ENCODE data around the gene EIPR1.
"Not testable (repeated sequence)": the region's sequence is repeated elsewhere in the genome, so short reads cannot be mapped to it uniquely, and the experiment has no call there.

Gene EIPR1

DNA sequence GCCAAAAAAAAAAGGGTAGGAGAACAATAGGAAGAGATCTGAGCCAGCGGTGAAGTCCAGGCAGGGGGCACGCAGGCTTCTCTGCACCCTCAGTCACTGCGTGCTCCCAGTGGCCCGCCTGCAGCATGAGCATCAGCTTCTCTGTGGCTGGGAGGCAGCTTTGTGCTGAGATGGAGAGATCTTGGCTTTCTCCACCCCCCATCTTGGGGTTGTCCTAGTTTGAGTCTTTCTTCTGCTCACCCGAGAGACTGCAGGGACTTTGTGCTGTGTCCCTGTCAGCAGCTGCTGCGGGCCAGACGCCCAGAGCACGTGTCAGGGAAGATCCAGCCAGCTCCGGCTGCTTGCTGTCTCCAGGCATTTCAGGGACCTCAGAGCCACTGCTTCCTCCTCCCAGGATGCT lies 22.2 kb upstream of the EIPR1 start:
- DNase-seq: no peak

DNA sequence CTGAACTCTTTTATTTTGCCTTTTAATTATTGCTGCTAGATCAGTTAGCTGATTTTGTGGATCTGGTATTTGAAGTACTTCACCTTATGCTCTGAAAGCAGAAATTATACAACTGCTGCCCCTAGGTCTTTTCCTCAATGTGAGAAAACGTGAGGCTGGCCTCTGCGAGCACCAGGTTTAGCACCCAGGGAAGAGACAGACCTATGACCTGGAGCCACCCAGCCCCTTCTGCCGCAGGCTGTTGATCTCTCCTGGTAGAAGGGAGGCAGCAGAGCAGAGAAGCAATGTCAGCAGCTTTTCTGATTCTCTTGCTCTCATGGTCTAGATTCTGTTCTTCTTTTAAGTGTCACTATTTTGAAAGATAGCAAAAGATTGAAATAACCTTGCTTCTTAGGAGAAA lies 21.8 kb upstream of the EIPR1 start:
- no peak for DNase-seq

GRCh38 chr2:3398857-3399256 lies 21.2 kb upstream of the EIPR1 start:
- no peak for DNase-seq

DNA sequence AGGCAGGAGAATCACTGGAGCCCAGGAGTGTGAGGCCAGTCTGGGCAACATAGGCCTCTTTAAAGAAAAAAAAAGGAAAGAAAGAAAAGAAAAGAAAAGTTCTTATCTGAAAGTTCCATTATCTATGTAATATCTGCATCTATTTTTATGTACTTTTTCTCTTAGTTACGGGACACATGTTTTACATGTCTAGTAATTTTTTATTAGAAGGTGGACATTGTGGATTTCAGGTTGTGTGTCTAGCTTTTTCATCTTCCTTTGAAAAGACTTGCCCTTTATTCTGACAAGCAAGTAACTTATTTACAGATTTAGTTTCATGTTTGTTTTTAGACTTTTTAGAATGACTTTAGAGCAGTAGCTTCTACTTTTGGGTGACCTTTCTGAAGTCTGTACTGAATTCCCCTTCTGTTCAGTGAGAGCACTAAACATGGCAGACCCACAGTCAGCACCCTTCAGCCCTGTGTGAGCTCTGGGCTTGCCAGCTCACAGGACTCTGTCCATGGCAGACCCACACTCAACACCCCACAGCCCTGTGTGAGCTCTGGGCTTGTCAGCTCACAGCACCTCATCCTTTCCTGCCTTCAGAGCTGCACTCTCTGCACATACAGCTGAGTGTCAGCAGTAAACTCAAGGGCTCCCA lies 19.4 kb upstream of the EIPR1 start:
- DNase-seq: no peak

DNA sequence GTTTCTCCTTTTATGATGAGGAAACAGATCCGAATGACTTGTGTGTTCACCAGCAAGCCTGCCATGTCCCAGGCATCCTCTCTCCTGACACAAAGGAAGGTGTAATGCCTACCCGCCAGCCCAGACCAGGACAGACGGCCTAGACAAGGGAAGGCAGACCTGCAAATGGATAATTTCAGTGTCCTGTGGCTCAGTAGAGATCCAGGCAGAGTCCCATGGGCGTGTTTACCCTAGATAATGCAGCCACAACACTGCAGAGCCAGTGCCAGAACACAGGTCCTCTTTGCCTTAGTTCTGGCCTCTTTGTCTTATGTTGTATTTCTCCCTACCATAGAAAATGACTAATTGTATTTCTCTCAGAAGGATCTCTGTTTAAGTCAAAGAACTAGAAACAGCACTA lies 14.6 kb upstream of the EIPR1 start:
- no peak for DNase-seq

GRCh38 chr2:3390041-3390440 lies 12.4 kb upstream of the EIPR1 start:
- DNase-seq: no peak

GRCh38 chr2:3389193-3389592 lies 11.6 kb upstream of the EIPR1 start:
- DNase-seq: no peak

DNA sequence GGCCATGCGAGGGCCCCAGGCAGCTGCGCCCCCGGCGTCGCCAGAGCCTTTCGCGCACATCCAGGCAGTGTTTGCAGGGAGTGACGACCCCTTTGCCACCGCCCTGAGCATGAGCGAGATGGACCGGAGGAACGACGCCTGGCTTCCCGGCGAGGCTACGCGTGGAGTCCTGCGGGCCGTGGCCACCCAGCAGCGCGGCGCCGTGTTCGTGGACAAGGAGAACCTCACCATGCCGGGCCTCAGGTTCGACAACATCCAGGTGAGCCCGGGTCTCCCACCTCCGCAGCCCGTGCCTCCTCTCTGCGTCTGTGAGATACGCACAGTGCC lies 10.8 kb upstream of the EIPR1 start:
- no peak for DNase-seq

DNA sequence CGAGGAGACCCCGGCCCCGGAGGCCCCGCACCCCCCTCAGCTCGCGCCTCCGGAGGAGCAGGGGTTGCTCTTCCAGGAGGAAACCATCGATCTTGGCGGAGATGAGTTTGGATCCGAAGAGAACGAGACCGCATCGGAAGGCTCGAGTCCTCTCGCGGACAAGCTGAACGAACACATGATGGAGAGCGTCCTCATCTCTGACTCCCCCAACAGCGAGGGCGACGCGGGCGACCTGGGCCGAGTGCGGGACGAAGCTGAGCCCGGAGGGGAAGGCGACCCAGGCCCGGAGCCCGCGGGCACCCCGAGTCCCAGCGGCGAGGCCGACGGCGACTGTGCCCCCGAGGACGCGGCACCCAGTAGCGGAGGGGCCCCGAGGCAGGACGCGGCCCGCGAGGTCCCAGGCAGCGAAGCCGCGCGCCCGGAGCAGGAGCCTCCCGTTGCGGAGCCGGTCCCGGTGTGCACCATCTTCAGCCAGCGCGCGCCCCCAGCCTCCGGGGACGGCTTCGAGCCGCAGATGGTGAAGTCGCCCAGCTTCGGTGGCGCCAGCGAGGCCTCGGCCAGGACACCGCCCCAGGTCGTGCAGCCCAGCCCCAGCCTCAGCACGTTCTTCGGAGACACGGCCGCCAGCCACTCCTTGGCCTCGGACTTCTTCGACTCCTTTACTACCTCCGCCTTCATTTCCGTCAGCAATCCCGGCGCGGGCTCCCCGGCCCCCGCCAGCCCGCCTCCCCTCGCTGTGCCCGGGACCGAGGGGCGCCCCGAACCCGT lies 10.2 kb upstream of the EIPR1 start:
- no peak for DNase-seq

DNA sequence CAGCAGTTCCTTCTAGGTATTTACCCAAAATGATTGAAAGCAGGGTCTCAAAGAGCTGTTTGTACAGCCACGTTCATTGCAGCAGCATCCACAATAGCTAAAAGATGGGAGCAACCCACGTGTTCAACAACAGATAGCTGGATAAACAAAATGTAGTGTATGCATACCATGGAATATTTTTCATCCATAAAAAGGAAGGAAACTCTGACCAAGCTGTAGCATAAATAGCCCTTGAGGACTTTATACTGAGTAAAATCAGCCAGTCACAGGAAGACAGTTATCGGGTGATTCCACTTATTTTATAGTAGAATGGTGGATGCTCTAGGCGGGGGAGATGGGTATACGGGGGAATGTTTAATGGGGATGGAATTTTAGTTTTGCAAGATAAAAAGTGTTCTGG lies 9.4 kb upstream of the EIPR1 start:
- no peak for DNase-seq

DNA sequence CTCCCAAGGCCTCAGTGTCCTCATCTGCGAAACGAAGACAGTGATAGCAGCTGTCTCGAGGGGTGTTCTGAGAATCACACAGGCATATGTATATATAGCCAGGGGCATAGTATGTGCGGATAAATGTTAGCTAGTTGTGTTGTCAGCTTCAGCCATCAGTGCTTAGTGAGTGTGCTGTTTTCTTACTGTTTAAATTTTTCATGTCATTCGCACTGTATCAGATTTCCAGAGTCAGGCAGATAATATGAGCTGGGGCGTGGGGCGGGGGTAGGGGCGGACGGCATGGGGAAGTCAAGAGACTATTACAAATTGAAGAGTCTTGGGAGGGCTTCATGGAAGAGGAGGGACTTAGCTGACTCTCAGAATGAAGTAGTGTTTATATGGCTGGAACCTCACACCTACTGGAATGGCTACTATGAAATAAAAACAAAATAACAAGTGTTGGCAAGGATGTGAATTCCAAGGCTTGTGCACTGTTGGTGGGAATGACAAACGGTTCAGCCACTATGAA lies 8.9 kb upstream of the EIPR1 start:
- no peak for DNase-seq

DNA sequence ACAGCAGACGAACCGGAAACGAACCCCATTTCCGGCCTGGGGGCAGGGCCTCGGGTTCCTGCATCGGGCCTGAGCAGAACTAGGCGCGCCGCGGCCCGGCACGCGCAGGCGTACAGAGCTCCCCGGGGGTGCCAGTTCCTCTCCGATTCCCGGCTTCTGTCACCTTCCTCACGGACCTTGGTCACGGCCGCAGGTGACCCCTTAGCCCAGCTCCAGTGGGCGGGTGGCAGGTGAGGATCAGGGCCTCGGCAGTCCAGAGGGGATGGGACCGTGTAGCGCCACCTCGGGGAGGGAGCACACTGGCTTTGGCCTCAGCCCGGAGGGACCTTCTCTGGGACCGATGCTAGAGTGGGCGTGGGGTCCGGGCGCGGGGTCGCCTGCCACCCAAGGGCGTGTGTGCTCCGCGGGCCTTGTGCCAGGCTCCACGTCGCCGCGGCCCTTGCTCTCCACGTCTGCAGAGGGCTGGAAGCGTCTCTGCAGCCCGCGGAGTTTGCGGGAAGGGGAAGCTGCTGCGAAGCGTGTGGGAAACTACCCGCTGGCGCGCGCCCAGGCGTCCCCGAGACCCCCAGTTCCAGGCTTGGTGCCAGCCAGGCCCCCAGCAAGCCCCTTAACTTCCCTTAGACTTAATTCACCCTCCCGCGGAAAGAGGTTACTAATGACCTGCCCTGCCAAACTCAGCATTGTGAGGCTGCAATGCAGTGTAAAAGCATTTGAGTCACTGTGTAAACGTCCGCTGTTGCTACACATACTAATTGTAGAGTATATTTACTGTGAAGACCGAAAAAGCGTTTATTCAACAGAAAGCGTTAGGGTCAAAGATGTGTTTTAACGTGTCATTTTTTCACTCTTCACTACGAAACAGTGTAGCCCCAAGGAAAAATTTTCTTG lies 2.3 kb upstream of the EIPR1 start, which contains the start of gene TRAPPC12:
Gene TRAPPC12 (plus strand): TSS at position 48 of the 888 bp plus-strand sequence. CDS start 7,930 bp downstream, outside the sequence.
- DNase-seq: peak; percentile 81 to 94

DNA sequence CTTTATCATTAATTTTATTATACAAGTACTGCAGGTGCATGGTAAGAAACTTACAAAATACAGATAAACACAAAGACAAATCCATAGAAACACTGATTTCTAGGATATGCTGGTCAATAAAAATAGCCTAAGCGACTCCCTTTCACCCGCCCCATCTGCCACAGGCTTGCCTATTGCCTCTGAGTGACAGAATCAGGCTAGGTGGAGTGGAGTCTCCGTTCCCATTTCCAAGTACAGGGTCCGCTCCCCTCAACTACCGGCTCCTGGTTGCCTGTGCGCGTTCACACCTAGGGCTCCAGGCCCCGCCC lies 1.7 kb upstream of the EIPR1 start:
- DNase-seq: no peak

DNA sequence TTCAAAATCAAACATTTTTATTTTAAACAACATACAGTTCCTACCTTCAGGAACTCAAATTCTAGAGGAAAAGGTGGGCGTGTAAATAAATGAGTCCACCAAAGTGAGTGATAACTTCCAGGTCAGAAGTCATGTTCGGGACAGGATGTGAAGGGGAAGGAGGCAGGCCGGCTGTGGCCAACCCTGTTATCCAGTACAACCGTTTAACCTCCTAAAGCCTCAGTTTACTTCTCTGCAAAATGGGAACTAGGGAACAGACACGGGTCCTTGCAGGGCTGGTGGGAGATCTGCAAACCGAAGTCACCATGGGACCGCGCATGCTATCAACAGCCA lies 373 bp downstream of the EIPR1 start:
- peak in 1 of 2 experiments; percentile 57 for DNase-seq

GRCh38 chr2:3376821-3377220 lies 797 bp downstream of the EIPR1 start:
- DNase-seq: no peak

GRCh38 chr2:3369340-3370181 lies 8.1 kb downstream of the EIPR1 start:
- DNase-seq: not testable (repeated sequence)

- no peak for DNase-seq
Observed at GRCh38 chr2:3368261-3368722, 9.3 kb downstream of the EIPR1 start.

DNA sequence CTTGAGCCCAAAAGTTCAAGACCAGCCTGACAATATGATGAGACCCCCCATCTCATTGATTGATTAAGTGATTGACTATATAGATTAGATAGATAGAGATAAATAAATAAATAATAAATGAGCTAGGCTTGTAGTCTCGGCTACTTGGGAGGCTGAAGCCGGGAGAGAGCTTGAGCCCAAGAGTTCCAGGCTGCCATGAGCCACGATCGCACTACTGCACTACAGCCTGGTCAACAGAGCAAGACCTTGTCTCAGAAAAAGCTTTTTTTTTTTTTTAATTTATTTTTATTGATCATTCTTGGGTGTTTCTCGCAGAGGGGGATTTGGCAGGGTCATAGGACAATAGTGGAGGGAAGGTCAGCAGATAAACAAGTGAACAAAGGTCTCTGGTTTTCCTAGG lies 12.4 kb downstream of the EIPR1 start:
- DNase-seq: no peak

GRCh38 chr2:3361518-3362389 lies 15.9 kb downstream of the EIPR1 start:
- no peak for DNase-seq

GRCh38 chr2:3357926-3358325 lies 19.7 kb downstream of the EIPR1 start:
- no peak for DNase-seq

GRCh38 chr2:3357446-3357845 lies 20.2 kb downstream of the EIPR1 start:
- not testable (repeated sequence) for DNase-seq

- DNase-seq: no peak
Observed at GRCh38 chr2:3356799-3357198, 20.8 kb downstream of the EIPR1 start.
